CD4-positive, alpha-beta T cell treated with Interleukin-2 at 100 ng/mL for 4 hours (primary cell): ENCODE data around the gene ASTN2.
"Not testable (repeated sequence)": the region's sequence is repeated elsewhere in the genome, so short reads cannot be mapped to it uniquely, and the experiment has no call there.

ENCODE experiments used
- DNase-seq: peaks from one replicate; pipeline ENCODE4 v3.0.0-alpha.2; 2020; ENCODE audit warnings: low spot score

ASTN2 gene

DNA sequence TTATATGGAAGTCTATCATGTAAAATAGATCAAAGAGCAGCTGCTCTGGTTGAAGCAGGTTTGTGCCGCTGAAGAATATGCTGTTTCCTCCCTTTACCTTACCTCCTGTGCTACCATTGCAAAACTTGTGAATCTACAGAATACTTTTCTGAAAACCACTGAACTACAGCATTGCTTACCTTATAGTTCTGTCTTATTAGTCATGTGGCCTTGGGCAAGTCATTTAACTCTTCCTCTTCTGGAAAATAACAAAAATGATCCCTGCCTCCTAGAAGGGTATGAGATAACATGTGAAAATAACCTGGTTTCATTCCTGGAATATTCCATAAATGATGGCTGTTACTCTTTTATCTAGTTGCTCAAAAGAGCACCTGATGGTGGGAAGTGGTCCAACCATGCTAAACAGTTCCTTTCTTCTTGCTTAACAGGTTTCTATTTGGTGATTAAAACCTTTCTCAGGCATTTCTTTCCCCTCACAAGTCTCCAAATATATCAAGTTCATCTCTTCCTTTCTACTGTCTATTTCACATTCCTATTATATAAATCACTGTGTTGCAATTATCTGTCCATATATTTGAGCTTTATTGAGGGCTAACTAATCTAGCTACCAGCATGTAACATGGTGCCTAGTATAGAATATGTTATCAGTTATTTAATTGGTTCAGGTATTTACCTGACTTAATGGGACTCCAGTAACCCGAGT, 712.8 kb downstream of the ASTN2 start:
- DNase-seq = no peak

DNA sequence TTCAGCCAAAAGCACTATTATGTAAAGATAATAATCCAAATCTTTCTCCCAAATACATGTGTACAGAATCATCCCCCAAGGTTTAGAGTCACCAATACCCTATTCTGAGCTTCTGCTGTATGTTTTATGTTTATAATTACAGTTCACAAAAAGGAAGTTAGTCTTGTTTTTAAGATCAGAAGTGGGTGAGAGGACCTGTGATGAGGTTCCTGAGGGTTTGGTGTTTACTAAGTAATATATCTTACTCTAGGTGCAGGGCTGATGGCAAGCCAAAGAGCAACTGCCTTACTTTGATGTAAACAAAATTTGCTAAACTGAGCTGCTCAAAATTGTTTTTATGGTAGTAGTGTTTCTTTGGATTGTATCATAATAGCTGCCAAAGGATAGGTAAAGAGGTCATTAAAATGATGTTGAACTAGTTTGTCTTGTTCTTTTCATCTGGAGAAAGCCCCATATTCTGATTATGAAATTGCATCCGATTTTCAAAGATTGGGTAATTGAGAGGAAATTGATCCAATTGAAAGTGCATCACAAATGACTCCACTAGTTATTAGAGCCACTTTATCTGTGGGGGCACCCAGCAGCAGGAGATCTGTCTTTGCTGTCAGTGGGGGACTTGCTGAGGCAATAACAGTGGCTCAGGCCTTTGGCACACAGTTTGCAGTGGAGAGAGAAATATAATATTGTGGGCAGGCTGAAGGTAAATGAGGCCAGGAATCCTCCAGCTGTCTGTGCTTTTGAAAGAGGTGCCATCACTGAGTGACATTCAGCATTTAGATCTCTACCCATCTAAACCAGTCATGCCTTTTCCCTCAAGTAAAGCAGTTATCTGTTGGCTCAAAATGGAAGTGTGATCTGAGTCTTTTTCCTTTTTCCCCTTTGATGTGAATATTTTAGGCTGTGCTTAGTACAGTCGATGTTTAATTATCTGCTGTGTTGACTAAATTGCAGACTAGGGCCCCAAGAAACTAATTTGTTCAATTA, 713.7 kb downstream of the ASTN2 start:
- DNase-seq = no peak

DNA sequence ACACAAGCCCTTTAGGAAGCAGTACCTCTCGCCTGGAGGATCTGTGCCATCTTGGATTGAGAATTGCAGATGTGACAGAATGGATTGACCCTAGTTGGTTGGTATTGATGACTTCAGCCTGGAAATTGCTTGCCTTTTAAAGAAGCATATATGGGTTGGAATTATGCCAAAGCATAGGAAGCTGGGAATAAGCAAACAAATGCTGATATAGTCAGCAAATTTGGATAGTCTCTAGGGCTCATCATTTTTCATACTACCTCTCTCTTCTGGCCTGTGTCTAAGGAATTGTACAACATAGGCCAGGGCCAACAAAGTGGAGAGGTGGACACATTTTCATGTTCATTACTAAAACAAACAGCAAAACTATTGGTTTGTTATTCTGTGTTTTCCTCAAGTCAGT, 714.6 kb downstream of the ASTN2 start:
- no peak for DNase-seq

DNA sequence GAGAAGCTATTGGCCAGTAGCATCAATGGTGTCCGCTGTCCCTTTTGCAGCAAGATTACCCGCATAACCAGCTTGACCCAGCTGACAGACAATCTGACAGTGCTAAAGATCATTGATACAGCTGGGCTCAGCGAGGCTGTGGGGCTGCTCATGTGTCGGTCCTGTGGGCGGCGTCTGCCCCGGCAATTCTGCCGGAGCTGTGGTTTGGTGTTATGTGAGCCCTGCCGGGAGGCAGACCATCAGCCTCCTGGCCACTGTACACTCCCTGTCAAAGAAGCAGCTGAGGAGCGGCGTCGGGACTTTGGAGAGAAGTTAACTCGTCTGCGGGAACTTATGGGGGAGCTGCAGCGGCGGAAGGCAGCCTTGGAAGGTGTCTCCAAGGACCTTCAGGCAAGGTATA, 717.0 kb downstream of the ASTN2 start:
- no peak for DNase-seq

GRCh38 chr9:116697362-116697761, 717.5 kb downstream of the ASTN2 start:
- no peak for DNase-seq

DNA sequence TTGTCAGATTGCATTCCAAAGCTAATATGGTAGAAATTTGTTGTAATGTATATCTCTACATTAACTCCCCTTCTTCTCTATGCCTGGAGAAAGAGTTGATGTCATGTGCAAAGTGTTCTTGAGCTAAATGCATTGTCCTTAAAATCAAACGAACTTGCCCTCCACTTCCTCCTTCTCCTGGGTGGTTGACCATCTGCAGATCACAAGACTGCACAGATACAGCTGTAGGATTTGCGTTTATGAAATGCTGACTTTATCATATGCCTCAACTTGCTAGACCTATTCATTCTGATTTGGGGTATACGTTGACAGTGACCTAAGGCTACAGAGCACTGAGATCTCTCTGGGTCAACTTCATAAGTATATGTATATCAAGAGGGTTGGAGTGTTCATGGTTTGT, 719.4 kb downstream of the ASTN2 start:
- DNase-seq = no peak

DNA sequence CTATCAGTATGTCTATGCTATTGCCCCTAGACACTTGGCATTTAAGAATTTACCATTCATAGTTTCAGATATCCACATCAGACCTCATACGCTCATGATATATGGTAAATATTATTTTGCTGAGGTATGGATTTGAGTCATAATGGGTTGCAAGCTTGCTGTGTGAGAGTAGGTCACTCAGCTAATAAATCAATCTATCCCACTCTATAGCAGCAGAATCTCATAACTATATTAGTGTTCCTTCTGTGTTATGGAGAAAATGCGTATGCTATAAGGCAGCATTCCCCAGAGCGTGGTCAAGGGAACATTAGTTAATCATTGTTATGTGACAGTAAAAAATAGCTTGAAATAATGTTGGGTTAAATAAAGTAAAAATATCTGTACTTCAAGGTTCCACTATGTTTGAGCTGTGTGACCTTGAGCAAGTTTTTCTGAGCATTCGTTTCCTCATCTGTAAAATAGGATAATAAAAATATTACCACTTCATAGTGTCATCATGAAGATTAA, 720.0 kb downstream of the ASTN2 start:
- no peak for DNase-seq

DNA sequence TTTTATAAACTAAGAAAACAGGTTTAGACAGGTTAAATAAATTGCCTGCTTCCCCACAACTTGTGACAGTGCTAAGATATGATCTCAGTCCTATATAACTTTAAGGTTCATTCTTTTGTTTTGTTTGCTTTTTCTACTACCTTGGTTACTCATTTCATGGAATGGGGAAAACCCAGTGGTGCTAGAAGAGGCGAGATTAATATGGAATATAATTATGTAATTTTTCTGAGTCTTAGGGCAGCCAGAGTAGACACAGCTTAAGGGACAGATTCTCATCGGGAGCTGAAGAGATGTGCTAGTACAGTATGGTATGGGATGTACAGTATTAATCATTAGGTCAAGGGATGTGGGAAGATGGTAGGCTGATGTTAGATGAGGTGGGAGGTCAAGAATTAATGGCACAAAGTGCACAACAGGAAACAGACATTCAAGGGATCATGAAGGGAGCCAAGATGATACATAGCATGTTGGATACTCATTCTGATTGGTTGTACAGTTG, 721.6 kb downstream of the ASTN2 start:
- DNase-seq = no peak

GRCh38 chr9:116692616-116693015, 722.2 kb downstream of the ASTN2 start:
- no peak for DNase-seq

DNA sequence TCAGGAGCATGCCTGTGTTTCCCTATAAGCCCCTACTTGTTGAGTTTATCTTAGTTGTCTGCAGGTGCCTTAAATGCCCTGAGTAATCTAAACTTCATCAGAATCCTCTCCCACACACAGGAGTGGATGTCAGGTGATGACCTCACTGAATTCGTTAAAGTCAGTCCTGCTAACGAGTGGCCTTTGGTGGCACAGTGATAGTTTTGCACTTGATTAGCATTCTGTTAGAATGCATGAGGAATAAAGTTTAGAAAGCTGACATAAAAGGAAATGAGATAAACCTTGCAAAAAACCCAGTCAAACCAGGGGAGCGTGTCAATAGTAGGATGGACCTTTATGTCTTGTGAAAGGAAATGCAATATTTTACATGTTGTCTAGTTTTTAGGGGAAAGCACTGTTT, 723.2 kb downstream of the ASTN2 start:
- no peak for DNase-seq

DNA sequence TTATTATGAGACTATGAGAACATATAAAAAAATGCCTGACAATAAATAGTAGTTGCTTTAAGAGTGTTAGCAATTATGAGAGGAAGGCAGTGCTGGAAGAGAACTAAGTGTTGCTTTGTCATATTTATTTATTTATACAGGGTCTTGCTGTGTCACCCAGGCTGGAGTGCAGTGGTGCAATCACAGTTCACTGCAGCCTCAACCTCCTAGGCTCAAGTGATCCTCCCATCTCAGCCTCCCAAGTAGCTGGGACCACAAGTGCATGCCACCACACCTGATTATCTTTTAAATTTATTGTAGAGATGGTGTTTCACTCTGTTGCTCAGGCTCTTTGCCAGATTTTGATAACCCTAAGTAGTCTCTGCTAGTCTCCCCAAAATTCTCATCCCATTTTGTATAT, 724.1 kb downstream of the ASTN2 start:
- not testable (repeated sequence) for DNase-seq

GRCh38 chr9:116689486-116690032, 725.3 kb downstream of the ASTN2 start:
- DNase-seq = no peak

DNA sequence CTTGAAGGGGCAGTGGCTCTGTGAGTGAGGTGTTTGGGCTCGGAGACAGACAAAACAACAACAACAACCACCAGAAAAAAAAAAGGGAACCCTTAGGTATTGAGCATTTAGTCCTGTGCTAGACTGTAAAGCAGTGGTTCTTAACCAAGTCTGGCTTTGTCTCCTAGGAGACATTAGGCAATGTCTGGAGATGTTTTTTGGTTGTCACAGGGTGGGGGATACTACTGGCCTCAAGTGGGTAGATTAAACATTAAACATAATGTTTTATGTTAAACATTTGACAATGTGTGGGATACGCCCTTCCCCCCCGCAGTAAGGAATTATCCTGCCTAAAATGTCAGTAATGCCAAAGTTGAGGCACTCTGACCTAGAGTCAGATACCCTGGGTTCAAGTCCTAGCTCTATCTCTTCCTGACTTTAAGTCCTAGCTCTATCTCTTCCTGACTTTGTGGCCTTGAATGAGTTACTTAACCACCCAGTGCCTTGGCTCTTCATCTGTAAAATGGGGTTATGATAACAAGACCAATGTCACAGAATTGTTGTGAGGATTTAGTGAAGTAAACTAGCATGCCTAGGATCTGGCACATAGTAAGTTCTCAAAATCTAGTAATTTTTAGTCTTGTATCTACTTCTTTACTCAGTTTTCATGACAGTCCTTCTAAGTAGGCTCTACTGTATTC, 725.9 kb downstream of the ASTN2 start:
- DNase-seq = no peak

- DNase-seq = no peak
These were observed 727.1 kb downstream of the ASTN2 start for GRCh38 chr9:116687754-116688135.

DNA sequence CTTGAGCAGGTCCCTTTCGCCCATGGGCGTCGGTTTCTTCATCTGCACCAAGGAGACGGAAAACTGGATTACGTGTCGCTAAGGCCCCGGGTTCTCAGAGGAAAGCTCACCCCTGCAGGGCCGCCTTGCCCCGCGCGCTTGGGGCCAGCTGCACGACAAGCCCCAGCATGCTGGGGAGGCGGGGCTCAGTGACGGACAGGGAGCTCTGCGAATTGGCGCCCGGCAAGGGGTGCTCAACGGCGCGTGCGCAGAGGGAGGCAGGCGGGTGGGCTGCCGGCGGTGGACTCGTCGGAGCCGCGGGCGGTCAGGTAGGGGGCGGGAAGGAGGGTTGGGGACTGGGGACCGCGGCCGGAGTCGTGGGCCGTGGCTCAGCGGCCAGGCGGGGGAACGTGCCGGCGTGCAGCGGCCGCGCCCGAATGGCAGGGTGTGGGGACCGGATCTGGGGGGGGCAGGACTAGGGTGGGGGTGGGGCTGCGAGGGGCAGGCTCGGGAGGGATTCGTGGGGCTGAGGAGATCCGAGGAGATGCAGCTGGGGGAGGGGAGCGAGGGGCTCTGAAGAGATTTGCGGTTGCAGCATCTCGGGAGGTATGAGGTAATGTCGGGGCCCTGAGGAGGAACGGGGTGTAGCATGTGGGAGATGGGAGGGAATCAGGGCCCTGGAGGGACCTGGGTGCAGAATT, 727.6 kb downstream of the ASTN2 start, which contains the start of gene TRIM32:
TRIM32 (plus strand) TSS at position 232 of the 680 bp plus-strand sequence. CDS start 10,438 bp downstream, outside the sequence.
- DNase-seq = peak; percentile 92

DNA sequence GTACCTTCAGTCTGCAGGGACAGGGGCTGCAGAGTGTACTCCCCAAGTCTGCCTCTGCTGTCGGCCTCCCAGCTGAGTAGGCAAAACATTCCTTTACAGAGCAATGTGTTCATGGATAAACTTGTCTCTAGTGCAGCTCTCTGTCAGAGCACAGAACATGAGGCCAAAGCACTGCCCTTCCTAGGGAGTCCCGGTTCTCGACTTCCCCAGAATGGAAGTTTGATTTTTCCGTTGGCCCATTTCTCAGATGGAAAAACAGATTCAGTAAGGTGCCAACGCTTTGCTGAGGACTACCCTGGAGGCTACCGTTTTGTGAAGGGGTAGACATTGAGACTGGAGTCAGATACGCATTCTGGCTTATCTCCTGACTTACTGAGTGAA, 728.2 kb downstream of the ASTN2 start:
- no peak for DNase-seq

GRCh38 chr9:116686135-116686534, 728.7 kb downstream of the ASTN2 start:
- no peak for DNase-seq

DNA sequence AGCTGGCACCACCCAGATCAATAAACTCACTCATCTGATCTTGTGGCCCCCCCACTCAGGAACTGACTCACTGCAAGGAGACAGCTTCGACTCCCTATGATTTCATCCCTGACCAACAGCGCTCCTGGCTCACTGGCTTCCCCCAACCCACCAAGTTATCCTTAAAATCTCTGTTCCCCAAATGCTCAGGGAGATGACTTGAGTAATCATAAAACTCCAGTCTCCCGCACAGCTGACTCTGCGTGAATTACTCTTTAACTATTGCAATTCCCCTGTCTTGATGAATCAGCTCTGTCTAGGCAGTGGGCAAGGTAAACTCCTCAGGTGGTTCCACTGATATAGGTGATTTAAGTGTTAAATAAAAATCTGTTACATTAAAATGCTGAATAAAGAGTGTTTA, 729.7 kb downstream of the ASTN2 start:
- DNase-seq = no peak

DNA sequence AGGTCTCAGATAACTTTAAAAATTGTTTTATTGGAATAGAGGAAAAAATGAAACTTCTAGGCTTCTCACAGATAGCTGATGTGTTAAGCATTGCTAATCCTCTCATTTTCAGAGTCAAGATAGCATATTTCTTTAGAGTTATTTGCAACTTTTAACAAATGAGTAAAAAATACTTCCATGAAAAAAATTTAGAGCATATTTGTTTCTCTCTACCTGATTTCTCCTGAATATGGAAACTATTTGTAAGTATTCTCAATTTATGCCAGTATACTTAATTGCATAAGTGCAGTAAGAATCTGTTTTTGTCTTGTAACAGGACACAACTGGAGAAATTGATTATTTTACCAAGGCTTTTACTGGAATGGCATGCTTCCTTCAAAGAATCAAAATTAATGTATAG, 731.3 kb downstream of the ASTN2 start:
- DNase-seq = no peak

DNA sequence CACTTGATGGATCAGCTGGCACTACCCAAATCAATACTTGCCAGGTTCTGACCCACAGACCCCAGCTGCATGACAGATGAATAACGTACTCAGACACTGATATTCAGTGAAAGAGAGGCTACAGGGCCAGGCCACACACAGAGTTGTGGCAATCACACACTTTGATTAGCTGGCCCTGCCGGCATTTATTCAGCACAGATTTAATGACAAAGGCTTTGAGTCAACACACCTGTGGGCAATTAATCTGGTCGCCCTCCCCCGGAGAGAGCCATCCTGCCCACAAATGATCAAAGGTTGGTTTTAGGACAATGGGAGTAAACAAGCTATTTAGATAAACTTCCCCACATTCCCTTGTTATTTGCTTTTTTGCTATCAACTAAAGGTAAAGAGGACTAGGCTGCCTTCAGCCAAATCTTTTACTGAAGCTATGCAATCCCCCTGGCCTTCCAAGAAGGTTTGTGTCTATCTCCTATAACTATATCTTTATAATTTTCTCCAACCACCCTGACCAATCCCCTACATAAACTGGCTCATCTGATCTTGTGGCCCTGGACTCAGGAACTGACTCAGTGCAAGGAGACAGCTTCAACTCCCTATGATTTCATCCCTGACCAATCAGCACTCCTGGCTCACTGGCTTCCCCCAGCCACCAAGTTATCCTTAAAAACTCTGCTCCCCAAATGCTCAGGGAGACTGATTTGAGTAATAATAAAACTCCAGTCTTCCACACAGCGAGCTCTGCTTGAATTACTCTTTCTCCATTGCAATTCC, 740.5 kb downstream of the ASTN2 start:
- no peak for DNase-seq

- no peak for DNase-seq
These were observed 741.5 kb downstream of the ASTN2 start for GRCh38 chr9:116673375-116673774.
